HG02840 (cell line): ENCODE data around the gene SULT1A2.
"Not testable (repeated sequence)": the region's sequence is repeated elsewhere in the genome, so short reads cannot be mapped to it uniquely, and the experiment has no call there.

ENCODE experiments used
- ATAC-seq: cut with Tn5 transposase; IDR thresholded peaks from one replicate; pipeline ENCODE4 v1.9.1; 2021; ENCODE audit warnings: mild to moderate bottlenecking, moderate library complexity, moderate number of reproducible peaks; ENCODE audit not compliant: unreplicated experiment, low FRiP score

The SULT1A2 gene

DNA sequence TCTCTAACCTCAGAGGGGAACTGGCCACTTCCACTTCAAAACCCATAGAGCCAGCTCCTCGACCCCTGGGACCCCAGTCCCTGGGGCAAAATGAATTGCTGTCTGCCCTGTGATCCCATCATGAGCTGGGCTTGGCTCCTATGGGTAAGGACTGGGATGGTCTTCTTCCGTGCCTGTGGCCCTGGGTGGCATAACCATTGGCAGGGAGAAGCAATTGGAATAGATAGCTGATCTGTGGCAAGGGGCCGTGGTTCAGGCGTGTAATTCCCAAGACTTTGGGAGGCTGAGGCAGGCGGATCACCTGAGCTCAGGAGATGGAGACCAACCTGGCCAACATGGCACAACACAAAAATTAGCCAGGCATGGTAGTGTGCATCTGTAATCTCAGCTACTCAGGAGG, 4.3 kb downstream of the SULT1A2 start:
- ATAC-seq: no peak

DNA sequence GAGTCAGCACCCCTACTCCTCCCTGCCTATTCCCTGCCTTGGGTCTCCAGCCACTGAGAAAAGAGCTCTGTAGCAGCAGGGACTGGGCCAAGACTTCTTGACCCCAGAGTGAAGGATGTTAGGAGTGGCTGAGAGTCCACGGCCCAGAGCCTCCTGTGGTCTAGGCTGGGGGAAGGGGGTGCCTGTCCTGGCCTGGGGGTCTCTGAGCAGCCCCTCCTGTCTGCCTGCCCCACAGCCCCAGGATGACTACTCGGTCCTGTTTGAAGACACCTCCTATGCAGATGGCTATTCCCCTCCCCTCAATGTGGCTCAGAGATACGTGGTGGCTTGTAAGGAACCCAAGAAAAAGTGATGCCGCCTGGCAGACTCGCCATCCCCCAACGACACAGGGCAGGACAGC, 5.5 kb downstream of the SULT1A2 start:
- no peak for ATAC-seq

GRCh38 chr16:28590384-28591340, 6.2 kb downstream of the SULT1A2 start:
- no peak for ATAC-seq

DNA sequence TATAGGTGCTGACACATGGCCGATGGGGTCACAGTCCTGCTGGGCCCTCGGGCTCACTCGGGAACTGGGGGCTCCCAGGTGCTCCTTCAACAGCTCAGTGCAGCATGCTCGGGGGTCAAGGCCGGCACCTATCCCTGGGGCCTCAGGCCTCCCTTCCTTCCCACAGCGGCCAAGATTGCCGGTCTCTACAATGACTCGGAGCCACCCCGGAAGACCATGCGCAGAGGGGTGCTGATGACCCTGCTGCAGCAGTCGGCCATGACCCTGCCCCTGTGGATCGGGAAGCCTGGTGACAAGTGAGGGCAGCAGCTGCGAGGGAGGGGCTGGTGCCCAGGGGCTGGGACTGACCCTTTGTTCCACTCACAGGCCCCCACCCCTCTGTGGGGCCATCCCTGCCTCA, 6.9 kb downstream of the SULT1A2 start:
- no peak for ATAC-seq

- no peak for ATAC-seq
Observed at GRCh38 chr16:28589069-28589468, 7.8 kb downstream of the SULT1A2 start.

DNA sequence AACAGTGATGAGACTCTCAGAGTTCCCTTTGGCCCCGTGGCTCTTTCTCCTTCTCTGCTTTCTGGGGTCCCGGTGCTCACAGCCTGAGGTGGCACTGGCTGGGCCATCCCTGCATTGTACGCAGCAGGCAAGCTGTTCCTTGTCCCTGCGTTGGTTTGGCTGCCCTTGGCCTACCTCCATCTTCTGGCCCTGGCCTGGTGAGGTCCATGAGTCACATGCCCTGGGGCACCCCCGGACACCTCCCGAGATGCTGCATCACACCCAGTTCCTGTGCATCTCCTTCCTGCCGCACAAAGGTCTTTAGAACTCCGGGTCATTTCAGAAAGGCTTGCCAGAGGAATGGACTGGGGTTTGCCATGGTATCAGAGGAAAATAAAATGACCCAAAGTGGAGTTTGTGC, 9.5 kb downstream of the SULT1A2 start:
- no peak for ATAC-seq

DNA sequence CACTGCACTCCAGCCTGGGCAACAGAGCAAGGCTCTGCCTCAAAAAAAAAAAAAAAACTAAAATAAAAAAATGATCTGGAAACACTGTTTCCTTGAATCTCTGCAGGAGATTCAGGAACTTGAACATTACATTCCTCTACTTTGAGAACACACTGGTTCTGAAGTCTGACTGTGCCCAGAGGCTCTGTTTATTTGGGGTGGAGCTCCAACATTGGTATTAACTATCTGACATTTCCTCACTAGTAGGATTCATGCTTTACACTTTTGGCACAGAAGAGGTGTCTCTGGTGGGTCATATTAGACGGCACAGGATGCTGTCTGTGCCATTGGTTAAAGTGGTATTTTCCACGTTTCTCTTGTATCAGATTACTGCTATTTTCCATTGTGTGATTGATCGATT, 10.4 kb downstream of the SULT1A2 start:
- ATAC-seq: no peak

- ATAC-seq: no peak
Observed at GRCh38 chr16:28585674-28586073, 11.2 kb downstream of the SULT1A2 start.

GRCh38 chr16:28580726-28581315, 16.0 kb downstream of the SULT1A2 start:
- no peak for ATAC-seq

- ATAC-seq: no peak
Observed at GRCh38 chr16:28575446-28576109, 21.3 kb downstream of the SULT1A2 start.

- no peak for ATAC-seq
Observed at GRCh38 chr16:28574925-28575324, 21.9 kb downstream of the SULT1A2 start.

DNA sequence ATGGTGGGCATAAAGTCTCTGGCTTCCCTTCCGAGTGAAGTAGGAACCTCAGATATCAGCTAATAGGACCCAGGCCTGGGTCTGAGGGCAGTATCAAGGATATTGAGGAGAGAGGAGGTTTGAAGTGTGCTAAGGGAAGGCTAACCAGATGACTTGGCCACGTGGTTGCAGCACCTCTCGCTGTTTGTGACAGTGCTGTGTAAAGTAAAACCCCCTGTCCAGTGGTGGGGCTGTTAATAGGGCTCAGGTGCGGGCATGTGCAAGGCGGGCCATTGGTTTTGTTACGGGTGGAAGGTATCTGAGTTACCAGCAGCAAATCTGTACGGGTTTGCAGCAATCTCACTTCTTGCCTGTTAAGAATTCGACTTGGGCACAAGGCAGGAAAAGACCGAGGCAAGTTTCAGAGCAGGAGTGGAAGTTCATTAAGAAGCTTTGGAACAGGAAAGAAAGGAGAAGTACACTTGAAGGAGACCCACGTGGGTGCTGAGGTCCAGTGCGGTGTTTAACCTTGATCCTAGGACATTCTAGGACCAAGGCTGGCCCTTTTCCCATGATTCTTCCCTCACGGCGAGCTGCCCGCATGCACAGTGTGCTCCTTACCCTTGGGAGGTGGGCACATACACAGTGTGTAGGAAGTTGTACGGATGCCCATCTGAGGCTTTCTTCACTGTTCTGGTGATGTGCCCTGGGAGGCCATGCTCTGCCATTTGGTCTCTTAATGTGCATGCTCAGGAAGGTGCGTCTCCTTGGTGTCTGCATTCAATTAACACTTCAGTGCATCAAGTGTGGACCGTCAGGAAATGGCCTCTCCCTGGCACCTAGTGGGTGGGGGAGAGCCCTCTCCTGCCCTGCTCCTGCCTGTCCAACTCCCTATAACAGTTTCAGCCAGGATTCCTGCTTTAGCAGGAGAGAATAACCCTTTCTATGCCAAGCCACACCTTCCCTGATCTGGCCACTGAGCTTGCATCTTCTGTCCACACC, 22.8 kb downstream of the SULT1A2 start:
- ATAC-seq: no peak

DNA sequence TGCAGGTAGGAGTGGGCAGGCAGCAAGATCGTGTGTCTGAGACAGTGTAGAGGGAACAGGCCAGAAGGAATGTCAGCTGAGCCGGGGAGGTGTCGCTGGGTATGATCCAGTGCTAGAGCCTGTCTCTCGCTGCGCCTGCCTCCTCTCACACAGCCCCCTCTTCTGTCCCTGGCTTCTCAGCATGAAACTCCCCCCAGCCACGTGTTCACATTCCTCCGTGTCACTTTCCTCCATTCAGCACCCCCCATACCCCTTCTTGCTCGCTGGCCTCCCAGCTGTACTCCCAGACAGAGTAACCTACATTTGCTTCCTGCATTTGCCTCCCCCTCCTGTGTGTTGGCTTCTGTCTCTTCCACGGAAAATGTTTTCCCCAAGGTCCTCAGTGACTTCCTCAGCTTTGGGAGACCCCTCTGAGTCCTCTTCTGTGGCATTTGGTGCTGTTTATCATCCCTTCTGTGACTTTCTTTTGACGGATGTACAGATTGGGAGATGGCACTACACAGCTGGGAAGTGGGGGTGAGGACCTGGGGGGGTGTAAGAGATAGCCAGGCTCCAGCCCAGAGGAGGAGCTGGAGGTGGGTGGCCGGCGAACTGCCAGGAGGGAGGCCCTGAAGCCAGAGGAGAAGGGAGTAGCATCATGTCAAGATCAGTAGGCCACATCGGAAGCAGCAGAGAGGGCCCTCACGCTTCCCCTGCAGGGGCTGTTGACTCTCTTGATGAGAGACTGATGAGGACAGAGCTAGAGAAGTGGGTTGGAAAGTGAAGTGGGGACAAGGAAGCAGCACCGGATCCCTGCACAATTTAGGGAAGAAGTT, 23.9 kb downstream of the SULT1A2 start:
- no peak for ATAC-seq

DNA sequence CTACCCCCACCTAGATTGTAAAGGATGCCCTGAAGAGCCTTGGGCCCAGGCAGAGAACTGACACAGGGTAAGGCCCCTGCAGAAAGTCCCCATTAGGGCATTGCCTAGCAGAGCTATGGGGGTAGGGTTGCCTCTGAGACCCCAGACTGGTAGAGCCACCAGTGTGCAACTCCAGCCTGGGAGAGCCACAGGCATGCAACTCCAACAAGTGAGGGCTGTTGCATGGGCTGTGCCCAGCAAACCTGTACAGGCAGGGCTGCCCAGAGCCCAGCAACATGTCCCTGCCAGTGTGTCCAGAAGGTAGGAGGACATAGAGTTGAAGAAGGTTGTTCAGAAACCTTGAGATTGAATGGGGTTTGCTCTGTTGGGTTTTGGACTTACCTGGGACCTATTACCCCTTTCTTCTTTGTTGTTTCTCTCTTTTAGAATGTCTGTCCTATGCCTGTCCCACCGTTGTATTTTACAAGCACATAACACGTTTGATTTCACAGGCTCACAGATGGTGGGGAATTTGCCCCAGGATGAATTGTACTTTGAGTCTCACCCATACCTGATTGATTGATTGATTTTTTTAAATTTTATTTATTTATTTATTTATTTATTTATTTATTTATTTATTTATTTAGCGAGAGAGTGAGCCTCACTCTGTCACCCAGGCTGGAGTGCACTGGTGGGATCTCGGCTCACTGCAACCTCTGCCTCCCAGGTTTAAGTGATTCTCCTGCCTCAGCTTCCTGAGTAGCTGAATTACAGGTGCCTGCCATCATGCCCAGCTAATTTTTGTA, 26.7 kb downstream of the SULT1A2 start:
- no peak for ATAC-seq

DNA sequence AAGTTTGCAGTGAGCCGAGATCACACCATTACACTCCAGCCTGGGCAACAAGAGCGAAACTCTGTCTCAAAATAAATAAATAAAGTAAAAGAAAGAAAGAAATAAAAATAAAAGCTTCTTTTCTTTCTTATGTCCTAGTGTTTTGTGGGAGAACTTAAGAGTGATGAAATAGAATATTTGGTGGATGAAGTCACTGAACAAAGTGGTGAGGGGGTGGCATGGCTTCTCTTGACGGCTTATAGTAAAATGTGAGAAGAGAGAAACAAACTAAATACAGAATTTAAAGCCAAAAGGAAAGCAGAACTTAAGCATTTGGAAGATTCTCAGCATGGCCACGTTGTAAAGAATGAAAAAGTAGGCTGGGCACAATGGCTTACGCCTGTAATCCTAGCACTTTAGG, 27.8 kb downstream of the SULT1A2 start:
- ATAC-seq: no peak

- ATAC-seq: no peak
Observed at GRCh38 chr16:28567292-28567691, 29.6 kb downstream of the SULT1A2 start.

- not testable (repeated sequence) for ATAC-seq
Observed at GRCh38 chr16:28566233-28566925, 30.5 kb downstream of the SULT1A2 start.

DNA sequence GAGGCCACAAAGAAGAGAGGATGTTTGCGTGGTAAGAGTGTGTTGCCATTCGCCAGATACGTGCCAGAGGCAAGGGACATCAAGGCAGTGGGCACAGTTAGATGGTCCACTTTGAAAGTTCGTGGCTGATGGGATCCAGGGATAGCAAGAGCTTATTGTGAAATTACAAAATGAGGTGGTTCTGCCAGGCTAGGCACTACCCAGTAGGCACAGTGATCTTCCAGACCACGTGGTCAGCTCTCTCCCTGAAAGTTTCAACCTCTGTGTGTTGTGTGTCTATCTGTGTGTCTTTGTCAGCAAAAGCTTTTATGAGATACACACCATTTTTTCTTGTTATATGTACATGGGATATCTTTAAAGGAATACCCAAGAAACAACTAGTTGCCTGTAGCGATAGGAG, 33.6 kb downstream of the SULT1A2 start:
- no peak for ATAC-seq
